Nephron progenitor cell (in vitro differentiated cells): ENCODE results near the gene AFAP1.

Source experiments
- DNase-seq: peaks from one replicate; pipeline ENCODE4 v3.0.0; 2021
- H3K27ac Mint-ChIP-seq: 2 replicates; pipeline ENCODE4 v1.8.0; 2021; ENCODE audit warnings: mild to moderate bottlenecking, moderate library complexity, mixed read lengths
- H3K27me3 Mint-ChIP-seq: 2 replicates; pipeline ENCODE4 v1.8.0; 2021; ENCODE audit warnings: mild to moderate bottlenecking, low read depth, mixed read lengths; ENCODE audit not compliant: poor library complexity
- H3K36me3 Mint-ChIP-seq: 2 replicates; pipeline ENCODE4 v1.8.0; 2021; ENCODE audit warnings: low read depth, mixed read lengths
- H3K4me1 Mint-ChIP-seq: 2 replicates; pipeline ENCODE4 v1.8.0; 2021; ENCODE audit warnings: mixed read lengths
- H3K4me3 Mint-ChIP-seq: 2 replicates; pipeline ENCODE4 v1.8.0; 2021; ENCODE audit warnings: mild to moderate bottlenecking, moderate library complexity, mixed read lengths
- H3K9me3 Mint-ChIP-seq: 2 replicates; pipeline ENCODE4 v1.8.0; 2021; ENCODE audit warnings: mild to moderate bottlenecking, moderate library complexity, mixed read lengths
- TF ChIP-seq, protein P1 (sequence below): fragments of 200-600 bp; sonication (generic); IDR thresholded peaks from 2 replicates; pipeline ENCODE4 v1.5.0; 2021; ENCODE audit warnings: antibody characterized with exemption

The AFAP1 gene

DNA sequence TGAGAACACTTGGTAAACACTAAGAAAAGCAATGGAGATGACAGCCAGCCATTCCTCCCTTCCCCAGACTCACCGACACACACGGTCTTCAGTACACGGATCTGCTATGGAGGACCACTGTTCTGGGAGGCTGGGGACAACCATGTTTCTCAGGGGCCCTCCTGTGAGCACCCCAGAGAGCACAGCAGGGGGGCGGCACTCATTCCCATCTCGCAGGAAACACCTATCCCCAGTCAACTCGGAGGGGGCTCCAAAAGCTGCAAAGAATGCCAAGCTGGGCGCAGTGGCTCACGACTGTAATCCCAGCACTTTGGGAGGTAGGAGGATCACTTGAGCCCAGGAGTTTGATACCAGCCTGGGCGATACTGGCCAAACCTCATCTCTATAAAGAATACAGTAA, 172.1 kb downstream of the AFAP1 start:
- Mint-ChIP-seq H3K27ac (no peak overlapping the region), H3K4me3 (no peak overlapping the region), H3K4me1 (peaks cover 60% of the 10 kb centered on the region), H3K36me3 (peaks cover 78% of the 10 kb centered on the region), H3K27me3 (no peaks in the 10 kb centered on the region), H3K9me3 (no peaks in the 10 kb centered on the region)
- DNase-seq, result no peak
- TF ChIP-seq, protein P1, sequence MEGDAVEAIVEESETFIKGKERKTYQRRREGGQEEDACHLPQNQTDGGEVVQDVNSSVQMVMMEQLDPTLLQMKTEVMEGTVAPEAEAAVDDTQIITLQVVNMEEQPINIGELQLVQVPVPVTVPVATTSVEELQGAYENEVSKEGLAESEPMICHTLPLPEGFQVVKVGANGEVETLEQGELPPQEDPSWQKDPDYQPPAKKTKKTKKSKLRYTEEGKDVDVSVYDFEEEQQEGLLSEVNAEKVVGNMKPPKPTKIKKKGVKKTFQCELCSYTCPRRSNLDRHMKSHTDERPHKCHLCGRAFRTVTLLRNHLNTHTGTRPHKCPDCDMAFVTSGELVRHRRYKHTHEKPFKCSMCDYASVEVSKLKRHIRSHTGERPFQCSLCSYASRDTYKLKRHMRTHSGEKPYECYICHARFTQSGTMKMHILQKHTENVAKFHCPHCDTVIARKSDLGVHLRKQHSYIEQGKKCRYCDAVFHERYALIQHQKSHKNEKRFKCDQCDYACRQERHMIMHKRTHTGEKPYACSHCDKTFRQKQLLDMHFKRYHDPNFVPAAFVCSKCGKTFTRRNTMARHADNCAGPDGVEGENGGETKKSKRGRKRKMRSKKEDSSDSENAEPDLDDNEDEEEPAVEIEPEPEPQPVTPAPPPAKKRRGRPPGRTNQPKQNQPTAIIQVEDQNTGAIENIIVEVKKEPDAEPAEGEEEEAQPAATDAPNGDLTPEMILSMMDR, result no peak

DNA sequence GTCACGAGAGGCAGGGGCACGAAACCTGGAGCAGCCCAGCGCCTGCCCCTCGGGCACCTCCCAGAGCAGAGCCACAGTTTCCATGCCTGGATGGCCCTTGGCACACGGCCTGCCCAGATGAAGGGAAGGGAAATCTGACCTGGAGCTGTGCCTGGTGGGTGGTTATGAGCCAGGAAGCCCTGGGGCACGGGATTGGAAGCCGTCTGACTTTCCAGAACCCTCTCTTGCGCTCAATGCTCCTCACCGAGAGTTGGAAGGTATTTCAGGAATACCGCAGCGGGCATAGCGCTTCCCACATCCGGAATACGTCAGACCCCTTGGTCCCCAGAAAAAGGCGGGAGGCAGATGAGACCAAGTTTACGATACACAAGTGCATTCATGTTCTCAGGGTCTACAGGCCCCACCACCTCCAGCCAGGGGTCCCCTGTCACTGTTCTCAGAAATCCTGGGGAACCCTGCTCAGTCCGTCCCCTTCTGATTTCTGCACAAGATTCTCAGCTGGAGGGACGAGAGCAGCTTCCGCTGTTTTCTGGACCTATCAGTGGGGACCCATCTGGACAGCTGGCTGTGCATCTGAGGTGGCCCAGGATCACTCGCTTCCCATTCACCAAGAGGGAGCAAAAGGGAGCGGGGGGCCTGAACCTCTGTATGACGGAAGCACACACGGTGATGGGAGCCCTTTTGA, 172.9 kb downstream of the AFAP1 start:
- Mint-ChIP-seq H3K4me3 (no peak overlapping the region), H3K27ac (no peak overlapping the region), H3K36me3 (peaks cover 73% of the 10 kb centered on the region), H3K4me1 (peaks cover 60% of the 10 kb centered on the region), H3K9me3 (no peaks in the 10 kb centered on the region), H3K27me3 (no peaks in the 10 kb centered on the region)
- TF ChIP-seq, protein P1, result no peak
- DNase-seq, result no peak

DNA sequence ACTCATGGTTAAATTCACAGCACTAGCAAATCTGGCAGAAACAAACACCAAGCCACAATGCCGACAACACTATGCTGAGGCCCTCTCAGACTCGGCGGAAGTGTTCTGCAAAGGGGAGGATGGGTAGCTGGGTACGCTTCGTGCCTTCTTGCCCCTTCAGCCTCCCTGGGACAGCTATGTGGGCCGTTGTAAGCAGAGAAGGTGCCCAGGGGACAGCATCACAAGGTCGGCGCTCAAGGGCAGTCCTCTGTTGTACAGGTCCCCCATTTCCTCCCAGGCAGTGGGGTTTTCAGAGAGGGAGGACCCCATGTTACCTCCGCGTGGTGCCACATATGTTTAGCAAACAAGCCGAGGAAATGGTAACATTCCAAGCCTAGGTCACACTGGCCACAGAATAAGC, 173.6 kb downstream of the AFAP1 start:
- DNase-seq, result no peak
- peaks cover 78% of the 10 kb centered on the region for H3K36me3 Mint-ChIP-seq
- H3K27ac Mint-ChIP-seq, result no peak overlapping the region
- H3K4me3 Mint-ChIP-seq, result no peak overlapping the region
- no peaks in the 10 kb centered on the region for H3K27me3 Mint-ChIP-seq
- peaks cover 60% of the 10 kb centered on the region for H3K4me1 Mint-ChIP-seq
- H3K9me3 Mint-ChIP-seq, result no peaks in the 10 kb centered on the region
- TF ChIP-seq, protein P1, result no peak

GRCh38 chr4:7765666-7766065, 174.0 kb downstream of the AFAP1 start:
- peaks cover 60% of the 10 kb centered on the region for H3K4me1 Mint-ChIP-seq
- DNase-seq, result no peak
- H3K27me3 Mint-ChIP-seq, result no peaks in the 10 kb centered on the region
- H3K27ac Mint-ChIP-seq, result no peak overlapping the region
- TF ChIP-seq, protein P1, result no peak
- no peak overlapping the region for H3K4me3 Mint-ChIP-seq
- no peaks in the 10 kb centered on the region for H3K9me3 Mint-ChIP-seq
- H3K36me3 Mint-ChIP-seq, result peaks cover 74% of the 10 kb centered on the region

GRCh38 chr4:7764466-7764865, 175.2 kb downstream of the AFAP1 start:
- TF ChIP-seq, protein P1, result no peak
- no peaks in the 10 kb centered on the region for H3K27me3 Mint-ChIP-seq
- no peaks in the 10 kb centered on the region for H3K9me3 Mint-ChIP-seq
- no peak overlapping the region for H3K27ac Mint-ChIP-seq
- H3K4me1 Mint-ChIP-seq, result peaks cover 59% of the 10 kb centered on the region
- peaks cover 62% of the 10 kb centered on the region for H3K36me3 Mint-ChIP-seq
- DNase-seq, result no peak
- no peak overlapping the region for H3K4me3 Mint-ChIP-seq

GRCh38 chr4:7763788-7764187, 175.9 kb downstream of the AFAP1 start:
- TF ChIP-seq, protein P1, result no peak
- H3K27me3 Mint-ChIP-seq, result no peaks in the 10 kb centered on the region
- H3K9me3 Mint-ChIP-seq, result no peaks in the 10 kb centered on the region
- peaks cover 65% of the 10 kb centered on the region for H3K4me1 Mint-ChIP-seq
- DNase-seq, result no peak
- H3K36me3 Mint-ChIP-seq, result peaks cover 57% of the 10 kb centered on the region
- no peak overlapping the region for H3K4me3 Mint-ChIP-seq
- H3K27ac Mint-ChIP-seq, result no peak overlapping the region
